ENCODE data around the gene GCLC. TPM values are rescaled to one million over a fixed set of nuclear protein-coding genes. Genes with fewer than 3 reads are reported as not detected.

GCLC gene
- total and polyA plus RNA-seq, 10 of the 15 experiments (the other 5 are each of a cell fraction or from before 2014, with no cell fraction given): 6.5 to 23.6 (median 12.5) TPM

- Histone ChIP-seq H3K36me3 (ENCODE audit: control insufficient read depth in 2 of 2, insufficient read depth in 2 of 2, low read length in 1 of 2) (no peaks in the 10 kb centered on the region), H3K4me1 (ENCODE audit: control insufficient read depth, insufficient read depth, low read length) (no peaks in the 10 kb centered on the region), H4K20me1 (ENCODE audit: control insufficient read depth, insufficient read depth) (no peaks in the 10 kb centered on the region), H3K27me3 (replicated peaks in 1 of 2; ENCODE audit: control insufficient read depth in 2 of 2, insufficient read depth in 2 of 2, low read length in 1 of 2) (no peaks in the 10 kb centered on the region), H3K79me2 (ENCODE audit: control insufficient read depth, insufficient read depth, low read length) (no peaks in the 10 kb centered on the region), H3K27ac (ENCODE audit: control insufficient read depth, insufficient read depth) (no peak overlapping the region), H3K4me2 (ENCODE audit: control insufficient read depth, insufficient read depth) (no peak overlapping the region), H3K4me3 (no peak overlapping the region), H3K9me3 (replicated peaks; ENCODE audit: control insufficient read depth, insufficient read depth, low read length) (no peaks in the 10 kb centered on the region), H3K9ac (ENCODE audit: control insufficient read depth, insufficient read depth, low read length) (no peak overlapping the region), H2AFZ (ENCODE audit: control insufficient read depth, low read depth, low read length) (no peak overlapping the region)
- ChIA-PET CTCF (interaction anchor here (1.0 to 1.3 kb wide), 2 partner anchors 126 to 193 kb away, joined by 3 to 5 read pairs; no protein-coding TSS in a partner anchor), POLR2A (no interaction called here), SMC1A (ENCODE audit: uncharacterized antibody, unreplicated experiment) (interaction anchor here (0.7 to 1.2 kb wide), 2 partner anchors 13 to 29 kb away, joined by 3 to 4 read pairs; no protein-coding TSS in a partner anchor), RAD21 (ENCODE audit: unreplicated experiment) (interaction anchor here (0.7 to 1.0 kb wide), 2 partner anchors 9 to 200 kb away, joined by 3 to 4 read pairs; no protein-coding TSS in a partner anchor)
- no peak for FAIRE-seq
- TF ChIP-seq IRF5 (IDR thresholded peaks at IDR 0.05; ENCODE audit: borderline replicate concordance): no peak
- no peak for TF ChIP-seq SMAD5 (IDR thresholded peaks at IDR 0.05; ENCODE audit: low read depth)
- TF ChIP-seq ZBTB4 (CRISPR knock-in tag; IDR thresholded peaks at IDR 0.05): no peak
- TF ChIP-seq TCF12 (IDR thresholded peaks at IDR 0.05; ENCODE audit: low read depth, low read length): no peak
- TF ChIP-seq RCOR1 (conservative IDR thresholded peaks at IDR 0.05; ENCODE audit: low read depth, low read length): no peak
- TF ChIP-seq LARP7 (IDR thresholded peaks at IDR 0.05): no peak
- TF ChIP-seq BCLAF1 (IDR thresholded peaks at IDR 0.05): no peak
- no peak for TF ChIP-seq PRDM15 (CRISPR knock-in tag; IDR thresholded peaks at IDR 0.05)
- TF ChIP-seq ZNF384 (IDR thresholded peaks at IDR 0.05; ENCODE audit: borderline replicate concordance, low read depth, low read length): no peak
- TF ChIP-seq PAX5 (IDR thresholded peaks at IDR 0.05; ENCODE audit: borderline replicate concordance, low read depth, low read length): no peak
- no peak for TF ChIP-seq GATAD2B (conservative IDR thresholded peaks at IDR 0.05; ENCODE audit: low read depth)
- no peak for TF ChIP-seq NFYA (IDR thresholded peaks at IDR 0.05; ENCODE audit: borderline replicate concordance, low read depth, low read length)
- no peak for ATAC-seq
- intact Hi-C loops (cut with micrococcal nuclease; ENCODE audit: unreplicated experiment) (no loop called here), in situ Hi-C loops (cut with MboI) (no loop called here)
- DNase-seq (ENCODE audit: low read depth, low spot score): no peak
- no TSS peak for BruUV-seq (replicated peaks)
- 95% methylated on average over 1 of the region's 1 CpG for WGBS (ENCODE audit: insufficient coverage, insufficient replicate concordance, low lambda C conversion rate, missing lambda C conversion rate)
Measured at GRCh38 chr6:53526000-53526399, 18.9 kb downstream of the GCLC start.

Measured in GM12878 (cell line).